Epithelial cell of esophagus (primary cell): ENCODE results near the gene SLC25A13.
A peak's percentile ranks its signal among the peaks of the same experiment; 100 is the strongest.

Experiments
- DNase-seq: peaks from one replicate; pipeline ENCODE4 v3.0.0; 2010; ENCODE audit warnings: low read depth
- H3K4me3 ChIP-seq: 2 replicates; pipeline ENCODE4 v1.5.1; 2011; ENCODE audit warnings: mild to moderate bottlenecking, low read length, control low read depth
- TF ChIP-seq, protein P1 (sequence below): IDR thresholded peaks from 2 replicates; pipeline ENCODE4 v1.5.1; 2011; ENCODE audit warnings: low read depth, mild to moderate bottlenecking, low read length, control low read depth, inconsistent platforms; ENCODE audit not compliant: insufficient read depth; ENCODE audit errors: missing control alignments

SLC25A13 gene

GRCh38 chr7:96244992-96245292 lies 77.0 kb downstream of the SLC25A13 start:
- no peak overlapping the region for H3K4me3 ChIP-seq
- DNase-seq: peak; percentile 16
- TF ChIP-seq, protein P1, sequence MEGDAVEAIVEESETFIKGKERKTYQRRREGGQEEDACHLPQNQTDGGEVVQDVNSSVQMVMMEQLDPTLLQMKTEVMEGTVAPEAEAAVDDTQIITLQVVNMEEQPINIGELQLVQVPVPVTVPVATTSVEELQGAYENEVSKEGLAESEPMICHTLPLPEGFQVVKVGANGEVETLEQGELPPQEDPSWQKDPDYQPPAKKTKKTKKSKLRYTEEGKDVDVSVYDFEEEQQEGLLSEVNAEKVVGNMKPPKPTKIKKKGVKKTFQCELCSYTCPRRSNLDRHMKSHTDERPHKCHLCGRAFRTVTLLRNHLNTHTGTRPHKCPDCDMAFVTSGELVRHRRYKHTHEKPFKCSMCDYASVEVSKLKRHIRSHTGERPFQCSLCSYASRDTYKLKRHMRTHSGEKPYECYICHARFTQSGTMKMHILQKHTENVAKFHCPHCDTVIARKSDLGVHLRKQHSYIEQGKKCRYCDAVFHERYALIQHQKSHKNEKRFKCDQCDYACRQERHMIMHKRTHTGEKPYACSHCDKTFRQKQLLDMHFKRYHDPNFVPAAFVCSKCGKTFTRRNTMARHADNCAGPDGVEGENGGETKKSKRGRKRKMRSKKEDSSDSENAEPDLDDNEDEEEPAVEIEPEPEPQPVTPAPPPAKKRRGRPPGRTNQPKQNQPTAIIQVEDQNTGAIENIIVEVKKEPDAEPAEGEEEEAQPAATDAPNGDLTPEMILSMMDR: no peak

DNA sequence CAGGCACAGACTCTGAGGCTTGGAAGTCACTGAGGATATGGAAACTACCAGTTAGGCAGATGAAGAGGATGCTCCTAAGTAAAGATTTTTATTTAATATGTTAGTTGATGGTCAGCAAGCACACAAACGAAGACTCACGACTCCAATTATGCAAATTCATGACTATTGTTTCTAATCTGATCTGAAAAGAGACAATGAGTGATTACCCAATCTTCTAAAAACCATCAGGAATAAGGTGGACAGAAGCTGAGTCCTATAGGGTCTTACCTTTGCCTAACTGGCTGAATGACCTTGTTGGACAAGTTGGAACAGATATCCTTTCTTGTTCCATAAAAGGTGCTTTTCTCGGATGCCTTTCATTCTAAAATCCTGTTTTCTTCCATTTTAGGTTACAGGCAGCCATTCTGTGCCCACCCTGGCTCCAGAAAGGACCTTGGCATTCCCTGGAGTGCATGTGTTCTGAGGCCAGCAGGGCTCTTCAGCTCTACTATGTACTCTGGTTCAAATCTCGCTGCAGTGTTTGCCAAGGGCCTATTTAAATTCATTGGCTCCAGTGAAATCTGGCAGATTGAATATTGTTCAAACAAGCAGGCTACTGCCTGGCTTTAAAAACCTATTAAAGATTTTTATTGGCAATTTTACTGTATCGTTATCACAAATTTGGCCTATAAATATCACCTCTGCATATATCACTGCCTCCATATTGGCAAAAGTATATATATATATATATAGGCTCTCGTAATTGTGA lies 77.5 kb downstream of the SLC25A13 start:
- H3K4me3 ChIP-seq: no peak overlapping the region
- TF ChIP-seq, protein P1: no peak
- no peak for DNase-seq

GRCh38 chr7:96243241-96243640 lies 78.7 kb downstream of the SLC25A13 start:
- TF ChIP-seq, protein P1: no peak
- DNase-seq: no peak
- no peak overlapping the region for H3K4me3 ChIP-seq

- no peak overlapping the region for H3K4me3 ChIP-seq
- TF ChIP-seq, protein P1: no peak
- no peak for DNase-seq
Observed at GRCh38 chr7:96241855-96242254, 80.0 kb downstream of the SLC25A13 start.

GRCh38 chr7:96238976-96239766 lies 82.7 kb downstream of the SLC25A13 start:
- DNase-seq: peak; percentile 85
- TF ChIP-seq, protein P1: no peak

DNA sequence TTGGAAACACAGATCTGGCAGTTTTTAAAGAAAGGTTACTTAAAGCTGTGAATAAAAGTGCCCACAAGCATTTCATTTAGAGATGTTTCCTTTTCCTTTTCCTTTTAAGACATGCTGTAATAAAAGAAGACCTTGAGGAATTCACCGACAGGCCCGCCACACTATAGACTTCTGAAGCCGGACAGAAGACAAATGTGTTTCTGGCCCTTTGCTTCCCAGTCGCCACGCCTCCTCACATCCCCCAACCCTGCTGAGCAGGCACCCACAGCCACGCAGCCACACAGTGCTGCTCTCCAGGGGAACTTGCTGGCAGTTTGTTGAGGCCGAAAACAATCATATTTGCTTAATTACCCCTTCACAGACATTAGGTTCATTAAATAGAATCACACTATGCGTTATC lies 83.4 kb downstream of the SLC25A13 start:
- H3K4me3 ChIP-seq: no peak overlapping the region
- TF ChIP-seq, protein P1: no peak
- no peak for DNase-seq

More at GRCh38 chr7:96238976-96239766, 82.7 kb downstream of the SLC25A13 start:
- no peak overlapping the region for H3K4me3 ChIP-seq
